PFSK-1 (cell line): Measurements from ENCODE around the gene TRAPPC3L.

Experiments
- POLR2AphosphoS5 ChIP-seq: IDR thresholded peaks from 2 replicates; pipeline ENCODE4 v1.6.1; 2012; ENCODE audit warnings: low read depth, mild to moderate bottlenecking, control low read depth, low read length, moderate library complexity
- TAF1 ChIP-seq: IDR thresholded peaks from 2 replicates; pipeline ENCODE4 v1.6.1; 2012; ENCODE audit warnings: low read length, control low read depth, borderline replicate concordance; ENCODE audit not compliant: insufficient read depth

DNA sequence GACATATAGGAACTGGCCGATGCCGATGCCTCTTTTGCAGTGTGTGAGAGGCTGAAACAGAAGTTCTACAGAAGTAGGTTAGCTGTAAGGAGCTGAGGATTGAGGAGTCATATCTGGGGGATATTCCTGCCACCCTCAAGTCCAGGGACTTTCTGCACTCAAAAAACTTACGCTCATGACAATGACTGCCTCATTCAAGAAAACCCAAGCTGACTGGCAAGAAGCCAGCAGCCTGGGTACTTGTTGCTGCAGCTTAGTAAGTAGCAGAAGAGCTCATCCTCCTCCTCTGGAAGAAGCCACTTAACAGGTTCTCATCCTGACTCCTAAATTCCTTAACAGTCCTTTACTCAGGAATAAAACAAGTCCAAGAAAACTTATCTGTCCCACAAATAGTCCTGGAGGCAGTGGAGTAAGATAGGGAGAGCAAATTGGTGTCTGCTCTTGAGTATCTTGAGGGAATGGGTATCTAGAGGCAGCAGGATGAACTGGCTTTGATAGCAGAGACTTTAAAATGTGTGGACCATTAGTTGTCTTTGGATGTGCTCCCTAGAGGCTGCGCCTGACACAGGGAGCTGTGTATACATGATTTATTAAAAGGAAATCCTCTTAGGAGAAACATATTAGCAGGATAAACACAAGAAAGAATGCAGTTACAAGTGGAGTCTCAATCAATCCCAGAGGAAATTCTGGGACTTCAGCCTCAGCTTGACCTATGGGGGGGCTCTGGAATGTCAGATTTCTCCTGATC is 26.7 kb downstream of the TRAPPC3L start:
- TF ChIP-seq TAF1 = no peak
- no peak for TF ChIP-seq POLR2AphosphoS5
